Measurements from ENCODE around the gene AIM2. TPM values are rescaled to one million over a fixed set of nuclear protein-coding genes. Genes with fewer than 3 reads are reported as not detected.

AIM2 gene
- total RNA-seq, 1 donor from 2014 or later: 2.4 TPM

GRCh38 chr1:159084867-159085266, 8.3 kb upstream of the AIM2 start:
- Histone ChIP-seq H3K9me3 (no peaks in the 10 kb centered on the region), H3K4me1 (no peaks in the 10 kb centered on the region), H3K27ac (no peak overlapping the region), H3K27me3 (ENCODE audit: low read depth) (no peaks in the 10 kb centered on the region), H3K36me3 (no peaks in the 10 kb centered on the region), H3K4me3 (no peak overlapping the region)
- ATAC-seq: peak; percentile 57 to 62
- TF ChIP-seq CTCF (IDR thresholded peaks at IDR 0.05): no peak
- intact Hi-C loops (cut with DNase I): no loop called here
- DNase-seq: no peak

GRCh38 chr1:159084152-159084551, 7.6 kb upstream of the AIM2 start:
- H3K4me1 ChIP-seq: no peaks in the 10 kb centered on the region
- intact Hi-C loops (cut with DNase I): no loop called here
- no peaks in the 10 kb centered on the region for H3K36me3 ChIP-seq
- ATAC-seq: no peak
- no peak overlapping the region for H3K4me3 ChIP-seq
- H3K27me3 ChIP-seq (ENCODE audit: low read depth): no peaks in the 10 kb centered on the region
- no peaks in the 10 kb centered on the region for H3K9me3 ChIP-seq
- H3K27ac ChIP-seq: no peak overlapping the region
- no peak for DNase-seq
- no peak for TF ChIP-seq CTCF (IDR thresholded peaks at IDR 0.05)

- Histone ChIP-seq H3K27ac (no peak overlapping the region), H3K36me3 (no peaks in the 10 kb centered on the region), H3K4me3 (no peak overlapping the region), H3K4me1 (no peaks in the 10 kb centered on the region), H3K9me3 (no peaks in the 10 kb centered on the region), H3K27me3 (ENCODE audit: low read depth) (no peaks in the 10 kb centered on the region)
- intact Hi-C loops (cut with DNase I): no loop called here
- DNase-seq: no peak
- no peak for ATAC-seq
- TF ChIP-seq CTCF (IDR thresholded peaks at IDR 0.05): no peak
Observed at GRCh38 chr1:159083013-159083412, 6.4 kb upstream of the AIM2 start.

- intact Hi-C loops (cut with DNase I): no loop called here
- no peaks in the 10 kb centered on the region for H3K36me3 ChIP-seq
- H3K27ac ChIP-seq: no peak overlapping the region
- H3K27me3 ChIP-seq (ENCODE audit: low read depth): no peaks in the 10 kb centered on the region
- TF ChIP-seq CTCF (IDR thresholded peaks at IDR 0.05): no peak
- H3K4me3 ChIP-seq: no peak overlapping the region
- no peaks in the 10 kb centered on the region for H3K9me3 ChIP-seq
- DNase-seq: no peak
- ATAC-seq: no peak
- H3K4me1 ChIP-seq: no peaks in the 10 kb centered on the region
Observed at GRCh38 chr1:159081626-159082025, 5.1 kb upstream of the AIM2 start.

- Histone ChIP-seq H3K9me3 (no peaks in the 10 kb centered on the region), H3K27me3 (ENCODE audit: low read depth) (no peaks in the 10 kb centered on the region), H3K4me1 (no peaks in the 10 kb centered on the region), H3K4me3 (no peak overlapping the region), H3K27ac (no peak overlapping the region), H3K36me3 (no peaks in the 10 kb centered on the region)
- intact Hi-C loops (cut with DNase I): no loop called here
- no peak for DNase-seq
- TF ChIP-seq CTCF (IDR thresholded peaks at IDR 0.05): no peak
- no peak for ATAC-seq
Observed at GRCh38 chr1:159079525-159079924, 3.0 kb upstream of the AIM2 start.

All from lower lobe of right lung (tissue), 2 donors.